ENCODE data around the gene CDK6.

DNA sequence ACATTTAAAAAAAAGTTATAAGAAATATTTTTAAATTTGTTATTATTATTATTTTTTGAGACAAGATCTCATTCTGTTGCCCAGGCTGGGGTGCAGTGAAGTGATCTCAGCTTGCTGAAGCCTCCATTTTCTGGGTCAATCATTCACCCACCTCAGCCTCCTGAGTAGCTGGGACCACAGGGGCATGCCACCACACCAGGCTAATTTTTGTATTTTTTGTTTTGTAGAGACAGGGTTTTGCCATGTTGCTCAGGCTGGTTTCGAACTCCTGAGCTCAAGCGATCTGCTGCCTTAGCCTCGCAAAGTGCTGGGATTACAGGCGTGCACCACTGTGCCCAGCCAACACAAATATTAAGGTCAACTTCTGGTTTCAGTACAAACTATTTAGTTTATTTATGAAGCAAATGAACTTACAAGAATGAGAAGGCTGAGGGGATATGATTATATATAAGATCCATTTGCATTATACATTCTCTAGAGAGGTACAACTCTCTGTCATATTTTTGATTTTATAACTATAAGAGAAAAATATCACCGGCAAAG is 200.3 kb downstream of the CDK6 start:
- TF ChIP-seq, protein P1, sequence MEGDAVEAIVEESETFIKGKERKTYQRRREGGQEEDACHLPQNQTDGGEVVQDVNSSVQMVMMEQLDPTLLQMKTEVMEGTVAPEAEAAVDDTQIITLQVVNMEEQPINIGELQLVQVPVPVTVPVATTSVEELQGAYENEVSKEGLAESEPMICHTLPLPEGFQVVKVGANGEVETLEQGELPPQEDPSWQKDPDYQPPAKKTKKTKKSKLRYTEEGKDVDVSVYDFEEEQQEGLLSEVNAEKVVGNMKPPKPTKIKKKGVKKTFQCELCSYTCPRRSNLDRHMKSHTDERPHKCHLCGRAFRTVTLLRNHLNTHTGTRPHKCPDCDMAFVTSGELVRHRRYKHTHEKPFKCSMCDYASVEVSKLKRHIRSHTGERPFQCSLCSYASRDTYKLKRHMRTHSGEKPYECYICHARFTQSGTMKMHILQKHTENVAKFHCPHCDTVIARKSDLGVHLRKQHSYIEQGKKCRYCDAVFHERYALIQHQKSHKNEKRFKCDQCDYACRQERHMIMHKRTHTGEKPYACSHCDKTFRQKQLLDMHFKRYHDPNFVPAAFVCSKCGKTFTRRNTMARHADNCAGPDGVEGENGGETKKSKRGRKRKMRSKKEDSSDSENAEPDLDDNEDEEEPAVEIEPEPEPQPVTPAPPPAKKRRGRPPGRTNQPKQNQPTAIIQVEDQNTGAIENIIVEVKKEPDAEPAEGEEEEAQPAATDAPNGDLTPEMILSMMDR (IDR thresholded peaks at IDR 0.05): no peak
- TF ChIP-seq POLR2A (IDR thresholded peaks at IDR 0.05): no peak

Data from lower leg skin (tissue), 3 donors.